IPS-20b (cell line): ENCODE measurements around the gene CCDC120.

Source experiments
- H3K27ac ChIP-seq: one replicate; pipeline ENCODE4 v1.5.1; 2013; ENCODE audit warnings: low read length
- H3K27me3 ChIP-seq: 2 replicates; pipeline ENCODE4 v1.6.1; 2013; ENCODE audit warnings: mild to moderate bottlenecking, low read length, inconsistent platforms; ENCODE audit not compliant: insufficient read depth
- H3K36me3 ChIP-seq: 2 replicates; pipeline ENCODE4 v1.6.1; 2013; ENCODE audit warnings: low read depth, mild to moderate bottlenecking, inconsistent platforms, low read length, moderate library complexity; ENCODE audit not compliant: insufficient read depth
- H3K4me1 ChIP-seq: 2 replicates; pipeline ENCODE4 v1.6.1; 2013; ENCODE audit warnings: mild to moderate bottlenecking, control low read depth, inconsistent platforms, low read length, moderate library complexity; ENCODE audit not compliant: insufficient read depth
- H3K4me3 ChIP-seq: 2 replicates; pipeline ENCODE4 v1.5.1; 2013; ENCODE audit warnings: mild to moderate bottlenecking, low read length, inconsistent platforms
- H3K9ac ChIP-seq: 2 replicates; pipeline ENCODE4 v1.6.1; 2013; ENCODE audit warnings: low read depth, mild to moderate bottlenecking, inconsistent platforms, low read length, moderate library complexity
- H3K9me3 ChIP-seq: 2 replicates; pipeline ENCODE4 v1.6.1; 2013; ENCODE audit warnings: mild to moderate bottlenecking, low read depth, low read length, inconsistent platforms; ENCODE audit not compliant: insufficient read depth

CCDC120 gene

GRCh38 chrX:49043220-49043986, 15.4 kb upstream of the CCDC120 start, which contains the start of gene TFE3:
Gene TFE3, minus strand, starts transcription at chrX:49043357. Its CDS starts 131 bp downstream, at chrX:49043226.
- Histone ChIP-seq H3K27ac (no peak within 1 kb of the TSS), H3K9me3 (no peaks in the 10 kb centered on the region), H3K36me3 (peaks cover 13% of the 10 kb centered on the region), H3K4me1 (peaks cover 6% of the 10 kb centered on the region), H3K27me3 (no peaks in the 10 kb centered on the region), H3K4me3 (peak within 1 kb of the TSS; percentile 95), H3K9ac (peak within 1 kb of the TSS; percentile 95; the same call in 1 of the 2 replicates)

- Histone ChIP-seq H3K27ac (no peak overlapping the region), H3K4me1 (peaks cover 6% of the 10 kb centered on the region), H3K9me3 (no peaks in the 10 kb centered on the region), H3K4me3 (peak overlapping the region; percentile 61), H3K9ac (peak overlapping the region; percentile 54; the same call in 1 of the 2 replicates), H3K27me3 (no peaks in the 10 kb centered on the region), H3K36me3 (peaks cover 8% of the 10 kb centered on the region)
Observed at GRCh38 chrX:49043987-49044281, 14.9 kb upstream of the CCDC120 start.

GRCh38 chrX:49053223-49054072, 5.4 kb upstream of the CCDC120 start:
- Histone ChIP-seq H3K9me3 (no peaks in the 10 kb centered on the region), H3K9ac (peak overlapping the region; percentile 68; the same call in 1 of the 2 replicates), H3K27ac (no peak overlapping the region), H3K36me3 (no peaks in the 10 kb centered on the region), H3K27me3 (no peaks in the 10 kb centered on the region), H3K4me1 (no peaks in the 10 kb centered on the region), H3K4me3 (peak overlapping the region; percentile 86)

- no peaks in the 10 kb centered on the region for H3K27me3 ChIP-seq
- H3K4me3 ChIP-seq: peak overlapping the region; percentile 86
- H3K4me1 ChIP-seq: no peaks in the 10 kb centered on the region
- H3K36me3 ChIP-seq: no peaks in the 10 kb centered on the region
- H3K9me3 ChIP-seq: no peaks in the 10 kb centered on the region
- peak overlapping the region; percentile 68; the same call in 1 of the 2 replicates for H3K9ac ChIP-seq
- H3K27ac ChIP-seq: no peak overlapping the region
Observed at GRCh38 chrX:49054073-49054762, 4.6 kb upstream of the CCDC120 start.

- H3K4me1 ChIP-seq: no peaks in the 10 kb centered on the region; the same call in 1 of the 2 replicates
- H3K4me3 ChIP-seq: peak overlapping the region; percentile 60
- H3K27me3 ChIP-seq: no peaks in the 10 kb centered on the region
- H3K9ac ChIP-seq: peak overlapping the region; percentile 7; the same call in 1 of the 2 replicates
- H3K27ac ChIP-seq: no peak overlapping the region
- no peaks in the 10 kb centered on the region for H3K9me3 ChIP-seq
- no peaks in the 10 kb centered on the region for H3K36me3 ChIP-seq
Observed at GRCh38 chrX:49059201-49059600, 402 bp downstream of the CCDC120 start.

- no peaks in the 10 kb centered on the region; the same call in 1 of the 2 replicates for H3K4me1 ChIP-seq
- H3K9me3 ChIP-seq: no peaks in the 10 kb centered on the region
- H3K9ac ChIP-seq: no peak overlapping the region; the same call in 1 of the 2 replicates
- peak overlapping the region; percentile 60; the same call in 1 of the 2 replicates for H3K4me3 ChIP-seq
- H3K27me3 ChIP-seq: no peaks in the 10 kb centered on the region
- H3K36me3 ChIP-seq: no peaks in the 10 kb centered on the region
- no peak overlapping the region for H3K27ac ChIP-seq
Observed at GRCh38 chrX:49059681-49060085, 884 bp downstream of the CCDC120 start.

GRCh38 chrX:49060914-49061313, 2.1 kb downstream of the CCDC120 start:
- no peaks in the 10 kb centered on the region for H3K27me3 ChIP-seq

GRCh38 chrX:49061490-49061889, 2.7 kb downstream of the CCDC120 start:
- H3K9me3 ChIP-seq: no peaks in the 10 kb centered on the region
- no peaks in the 10 kb centered on the region for H3K36me3 ChIP-seq
- H3K27me3 ChIP-seq: no peaks in the 10 kb centered on the region
- no peak overlapping the region for H3K27ac ChIP-seq
- H3K4me3 ChIP-seq: no peak overlapping the region
- H3K4me1 ChIP-seq: no peaks in the 10 kb centered on the region; the same call in 1 of the 2 replicates
- H3K9ac ChIP-seq: no peak overlapping the region

More at GRCh38 chrX:49060914-49061313, 2.1 kb downstream of the CCDC120 start:
- Histone ChIP-seq H3K9me3 (no peaks in the 10 kb centered on the region), H3K4me3 (no peak overlapping the region), H3K27ac (no peak overlapping the region), H3K36me3 (no peaks in the 10 kb centered on the region), H3K4me1 (no peaks in the 10 kb centered on the region; the same call in 1 of the 2 replicates), H3K9ac (no peak overlapping the region)

- no peaks in the 10 kb centered on the region for H3K9me3 ChIP-seq
- H3K27me3 ChIP-seq: no peaks in the 10 kb centered on the region
- no peaks in the 10 kb centered on the region for H3K36me3 ChIP-seq
- no peak overlapping the region for H3K27ac ChIP-seq
- H3K9ac ChIP-seq: no peak overlapping the region
- H3K4me3 ChIP-seq: no peak overlapping the region
- no peaks in the 10 kb centered on the region; the same call in 1 of the 2 replicates for H3K4me1 ChIP-seq
Observed at GRCh38 chrX:49061916-49062315, 3.1 kb downstream of the CCDC120 start.

- no peaks in the 10 kb centered on the region for H3K27me3 ChIP-seq
- no peak overlapping the region for H3K4me3 ChIP-seq
- H3K9ac ChIP-seq: no peak overlapping the region
- no peaks in the 10 kb centered on the region; the same call in 1 of the 2 replicates for H3K4me1 ChIP-seq
- no peak overlapping the region for H3K27ac ChIP-seq
- no peaks in the 10 kb centered on the region for H3K9me3 ChIP-seq
- H3K36me3 ChIP-seq: no peaks in the 10 kb centered on the region
Observed at GRCh38 chrX:49063715-49064114, 4.9 kb downstream of the CCDC120 start.

GRCh38 chrX:49064303-49064702, 5.5 kb downstream of the CCDC120 start:
- Histone ChIP-seq H3K27ac (no peak overlapping the region), H3K4me1 (no peaks in the 10 kb centered on the region; the same call in 1 of the 2 replicates), H3K27me3 (no peaks in the 10 kb centered on the region), H3K36me3 (no peaks in the 10 kb centered on the region), H3K4me3 (no peak overlapping the region), H3K9ac (no peak overlapping the region), H3K9me3 (no peaks in the 10 kb centered on the region)
